ENCODE data around the gene ABCC4.

Gene ABCC4

GRCh38 chr13:95100525-95101433 lies 200.5 kb downstream of the ABCC4 start:
- TF ChIP-seq CTCF (IDR thresholded peaks at IDR 0.05; ENCODE audit: insufficient read depth, low read length, missing control alignments): no peak
- ChIA-PET POLR2A (no interaction called here), CTCF (interaction anchor here (0.6 kb wide), 1 partner anchor 427 kb away, joined by 3 read pairs; no protein-coding TSS in a partner anchor)
- peak; percentile 60 for DNase-seq (ENCODE audit: low read depth, low spot score)
- no peak overlapping the region for H3K4me3 ChIP-seq (ENCODE audit: low read depth, low read length)

- DNase-seq (ENCODE audit: low read depth, low spot score): peak; percentile 41
- POLR2A ChIA-PET: no interaction called here
- CTCF ChIA-PET: no interaction called here
- H3K4me3 ChIP-seq (ENCODE audit: low read depth, low read length): no peak overlapping the region
- TF ChIP-seq CTCF (IDR thresholded peaks at IDR 0.05; ENCODE audit: insufficient read depth, low read length, missing control alignments): no peak
These were observed 201.7 kb downstream of the ABCC4 start for GRCh38 chr13:95099541-95099940.

- no peak for DNase-seq (ENCODE audit: low read depth, low spot score)
- H3K4me3 ChIP-seq (ENCODE audit: low read depth, low read length): no peak overlapping the region
- no peak for TF ChIP-seq CTCF (IDR thresholded peaks at IDR 0.05; ENCODE audit: insufficient read depth, low read length, missing control alignments)
- CTCF ChIA-PET: no interaction called here
- POLR2A ChIA-PET: no interaction called here
These were observed 202.3 kb downstream of the ABCC4 start for GRCh38 chr13:95098916-95099315.

- ChIA-PET POLR2A (no interaction called here), CTCF (no interaction called here)
- no peak overlapping the region for H3K4me3 ChIP-seq (ENCODE audit: low read depth, low read length)
- no peak for TF ChIP-seq CTCF (IDR thresholded peaks at IDR 0.05; ENCODE audit: insufficient read depth, low read length, missing control alignments)
- no peak for DNase-seq (ENCODE audit: low read depth, low spot score)
These were observed 209.5 kb downstream of the ABCC4 start for GRCh38 chr13:95091755-95092154.

- no peak for TF ChIP-seq CTCF (IDR thresholded peaks at IDR 0.05; ENCODE audit: insufficient read depth, low read length, missing control alignments)
- ChIA-PET POLR2A (no interaction called here), CTCF (interaction anchor here (0.9 kb wide), 1 partner anchor 101 kb away, joined by 4 read pairs; no protein-coding TSS in a partner anchor)
- H3K4me3 ChIP-seq (ENCODE audit: low read depth, low read length): no peak overlapping the region
- no peak for DNase-seq (ENCODE audit: low read depth, low spot score)
These were observed 213.4 kb downstream of the ABCC4 start for GRCh38 chr13:95087746-95088305.

- TF ChIP-seq CTCF (IDR thresholded peaks at IDR 0.05; ENCODE audit: insufficient read depth, low read length, missing control alignments): no peak
- no peak overlapping the region for H3K4me3 ChIP-seq (ENCODE audit: low read depth, low read length)
- ChIA-PET CTCF (no interaction called here), POLR2A (no interaction called here)
- no peak for DNase-seq (ENCODE audit: low read depth, low spot score)
These were observed 214.5 kb downstream of the ABCC4 start for GRCh38 chr13:95086761-95087160.
